ENCODE measurements around the gene GNPDA1.
"Not testable (repeated sequence)": the region's sequence is repeated elsewhere in the genome, so short reads cannot be mapped to it uniquely, and the experiment has no call there.

Gene GNPDA1

GRCh38 chr5:142048272-142048671 lies 35.4 kb upstream of the GNPDA1 start:
- DNase-seq (ENCODE audit: low read depth in 2 of 2) = no peak
- TF ChIP-seq CTCF (IDR thresholded peaks at IDR 0.05; ENCODE audit: low read depth, low read length) = no peak

GRCh38 chr5:142046191-142046590 lies 33.4 kb upstream of the GNPDA1 start:
- no peak for TF ChIP-seq CTCF (IDR thresholded peaks at IDR 0.05; ENCODE audit: low read depth, low read length)
- H3K4me3 ChIP-seq (replicated peaks in 1 of 2; ENCODE audit: low read depth in 2 of 2, low read length in 2 of 2) = no peak overlapping the region
- no peak for DNase-seq (ENCODE audit: low read depth in 2 of 2)

More at GRCh38 chr5:142048272-142048671, 35.4 kb upstream of the GNPDA1 start:
- no peak overlapping the region for H3K4me3 ChIP-seq (replicated peaks in 1 of 2; ENCODE audit: low read depth in 2 of 2, low read length in 2 of 2)

GRCh38 chr5:142040881-142041280 lies 28.1 kb upstream of the GNPDA1 start:
- H3K4me3 ChIP-seq (replicated peaks in 1 of 2; ENCODE audit: low read depth in 2 of 2, low read length in 2 of 2); DNase-seq (ENCODE audit: low read depth in 2 of 2): not testable (repeated sequence)

GRCh38 chr5:142040285-142040684 lies 27.5 kb upstream of the GNPDA1 start:
- no peak for TF ChIP-seq CTCF (IDR thresholded peaks at IDR 0.05; ENCODE audit: low read depth, low read length)
- no peak for DNase-seq (ENCODE audit: low read depth in 2 of 2)
- no peak overlapping the region for H3K4me3 ChIP-seq (replicated peaks in 1 of 2; ENCODE audit: low read depth in 2 of 2, low read length in 2 of 2)

- no peak overlapping the region for H3K4me3 ChIP-seq (replicated peaks in 1 of 2; ENCODE audit: low read depth in 2 of 2, low read length in 2 of 2)
- TF ChIP-seq CTCF (IDR thresholded peaks at IDR 0.05; ENCODE audit: low read depth, low read length) = no peak
Measured at GRCh38 chr5:142038735-142039134, 25.9 kb upstream of the GNPDA1 start.

GRCh38 chr5:142037599-142037998 lies 24.8 kb upstream of the GNPDA1 start:
- not testable (repeated sequence) for DNase-seq (ENCODE audit: low read depth in 2 of 2); H3K4me3 ChIP-seq (replicated peaks in 1 of 2; ENCODE audit: low read depth in 2 of 2, low read length in 2 of 2)

More at GRCh38 chr5:142038735-142039134, 25.9 kb upstream of the GNPDA1 start:
- no peak for DNase-seq (ENCODE audit: low read depth in 2 of 2)

- DNase-seq (ENCODE audit: low read depth in 2 of 2) = no peak
- no peak for TF ChIP-seq CTCF (IDR thresholded peaks at IDR 0.05; ENCODE audit: low read depth, low read length)
- H3K4me3 ChIP-seq (replicated peaks in 1 of 2; ENCODE audit: low read depth in 2 of 2, low read length in 2 of 2) = no peak overlapping the region
Measured at GRCh38 chr5:142036918-142037317, 24.1 kb upstream of the GNPDA1 start.

GRCh38 chr5:142034994-142035393 lies 22.2 kb upstream of the GNPDA1 start:
- DNase-seq (ENCODE audit: low read depth in 2 of 2) = no peak
- no peak overlapping the region for H3K4me3 ChIP-seq (replicated peaks in 1 of 2; ENCODE audit: low read depth in 2 of 2, low read length in 2 of 2)
- TF ChIP-seq CTCF (IDR thresholded peaks at IDR 0.05; ENCODE audit: low read depth, low read length) = no peak

GRCh38 chr5:142033632-142034567 lies 21.1 kb upstream of the GNPDA1 start:
- H3K4me3 ChIP-seq (replicated peaks in 1 of 2; ENCODE audit: low read depth in 2 of 2, low read length in 2 of 2); DNase-seq (ENCODE audit: low read depth in 2 of 2): not testable (repeated sequence)

Data from cardiac fibroblast (primary cell).